Measurements from ENCODE around the gene FAM241B.
A peak's percentile ranks its signal among the peaks of the same experiment; 100 is the strongest.

The FAM241B gene, protein sequence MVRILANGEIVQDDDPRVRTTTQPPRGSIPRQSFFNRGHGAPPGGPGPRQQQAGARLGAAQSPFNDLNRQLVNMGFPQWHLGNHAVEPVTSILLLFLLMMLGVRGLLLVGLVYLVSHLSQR

DNA sequence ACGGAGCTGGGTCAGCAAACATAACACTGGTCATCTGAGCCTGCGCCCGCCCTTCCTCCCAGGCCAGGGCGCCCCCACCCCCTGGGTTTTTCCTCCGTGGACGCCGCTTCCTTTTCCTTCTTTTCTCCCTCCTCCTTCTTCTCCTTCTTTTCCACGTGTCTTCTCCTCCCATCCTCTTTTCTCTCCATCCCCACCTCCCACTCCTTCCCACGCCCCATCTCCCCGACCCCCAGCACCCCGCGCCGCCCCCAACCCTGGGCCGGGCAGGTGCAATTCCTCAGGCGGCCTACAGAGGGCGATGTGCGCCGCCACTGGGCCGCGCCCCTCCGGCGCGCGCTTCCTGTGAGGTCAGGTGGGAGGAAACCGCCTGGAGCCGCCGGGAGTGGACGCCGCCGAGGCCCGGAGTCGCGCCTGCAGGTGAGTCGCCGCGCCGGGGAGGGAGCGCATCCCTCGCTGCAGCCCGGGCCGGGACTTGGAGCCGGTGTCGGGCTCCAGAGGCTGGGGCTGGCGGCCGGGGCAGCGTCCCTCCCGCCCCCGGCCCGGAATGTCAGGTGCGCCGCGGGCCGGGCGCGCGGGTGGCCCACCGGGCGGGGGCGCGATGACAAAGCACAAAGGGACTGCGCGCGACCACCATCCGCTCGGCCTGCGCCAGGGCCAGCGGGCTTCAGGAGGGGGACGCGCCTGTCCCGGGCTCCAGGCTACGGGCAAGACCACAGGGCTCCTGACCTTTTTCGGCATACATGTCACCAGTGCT lies at the start of gene FAM241B:
Gene FAM241B, plus strand, starts transcription at position 351 of the 754 bp plus-strand sequence. CDS start 1,497 bp downstream, outside the sequence.
- peak; percentile 58 to 59 for DNase-seq (ENCODE audit: low read depth in 2 of 2)

DNA sequence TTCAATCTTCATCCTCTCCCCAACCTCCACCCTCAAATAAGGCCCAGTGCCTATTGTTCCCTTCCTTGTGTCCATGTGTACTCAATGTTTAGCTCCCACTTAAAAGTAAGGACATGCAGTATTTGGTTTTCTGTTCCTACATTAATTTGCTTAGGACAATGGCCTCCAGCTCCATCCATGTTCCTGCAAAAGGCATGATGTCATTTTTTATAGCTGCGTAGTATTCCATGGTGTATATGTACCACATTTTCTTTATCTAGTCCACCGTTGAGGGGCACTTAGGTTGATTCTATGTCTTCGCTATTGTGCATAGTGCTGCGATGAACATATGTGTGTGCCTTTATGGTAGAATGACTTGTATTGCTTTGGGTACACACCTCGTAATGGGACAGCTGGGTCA lies 49.6 kb upstream of the FAM241B start:
- no peak for DNase-seq (ENCODE audit: low read depth in 2 of 2)

DNA sequence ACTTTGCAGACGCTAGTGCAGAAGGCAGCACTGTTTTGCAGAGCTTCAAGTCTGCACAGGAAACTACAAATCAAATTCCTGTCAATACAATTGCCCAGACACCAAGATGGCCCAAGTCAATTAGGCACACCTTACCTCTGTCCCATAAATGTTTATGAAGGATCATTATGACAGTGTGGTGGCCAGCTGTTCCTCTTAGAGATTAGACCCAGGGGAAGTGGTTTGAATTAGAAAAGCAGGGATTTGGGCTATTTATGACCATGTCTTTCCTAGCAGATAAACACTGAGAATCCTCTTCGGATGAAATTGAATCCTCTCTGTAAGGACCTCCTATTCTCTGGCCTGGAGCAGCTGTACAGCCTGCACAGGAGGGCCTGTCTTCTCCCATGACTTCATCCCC lies 46.9 kb upstream of the FAM241B start:
- no peak for DNase-seq (ENCODE audit: low read depth in 2 of 2)

DNA sequence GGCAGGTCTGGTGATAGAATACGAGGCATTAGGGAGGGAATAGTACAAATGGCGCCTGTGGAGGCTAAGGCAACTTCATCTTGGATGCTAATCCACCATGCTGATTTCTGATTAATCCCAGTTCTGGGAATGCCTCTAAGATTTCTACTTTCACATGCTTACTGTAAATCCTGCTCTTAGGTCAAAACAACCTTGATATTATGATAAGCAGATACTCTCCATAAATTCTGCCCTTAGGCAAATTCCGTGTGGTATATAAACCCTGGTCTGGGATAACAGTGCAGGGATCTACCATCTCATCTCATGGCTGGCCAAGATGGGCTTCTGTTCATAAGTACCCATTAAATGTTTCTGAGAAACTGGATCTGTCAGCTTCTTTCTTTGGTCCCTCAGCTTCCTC lies 45.4 kb upstream of the FAM241B start:
- DNase-seq (ENCODE audit: low read depth in 2 of 2) = no peak

DNA sequence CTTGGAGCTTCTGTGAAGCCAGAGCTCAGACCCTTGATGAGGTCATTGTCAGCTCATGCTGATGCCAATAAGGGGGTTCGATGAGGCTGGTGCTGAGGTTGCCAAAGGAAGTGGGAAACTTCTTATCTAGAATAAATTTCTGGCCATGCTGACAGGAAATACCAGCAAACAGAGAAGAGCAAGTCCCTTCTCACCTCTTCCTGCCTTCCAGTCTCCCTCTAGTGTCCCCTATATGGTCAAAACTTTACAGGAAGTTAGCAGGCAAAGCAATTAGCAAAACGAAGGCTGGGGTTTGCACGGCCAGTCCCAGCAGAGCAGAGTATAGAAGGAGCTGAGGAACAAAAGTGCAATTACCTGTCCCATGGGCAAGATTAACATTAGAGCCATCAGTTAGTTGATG lies 41.7 kb upstream of the FAM241B start:
- DNase-seq (ENCODE audit: low read depth in 2 of 2) = no peak

DNA sequence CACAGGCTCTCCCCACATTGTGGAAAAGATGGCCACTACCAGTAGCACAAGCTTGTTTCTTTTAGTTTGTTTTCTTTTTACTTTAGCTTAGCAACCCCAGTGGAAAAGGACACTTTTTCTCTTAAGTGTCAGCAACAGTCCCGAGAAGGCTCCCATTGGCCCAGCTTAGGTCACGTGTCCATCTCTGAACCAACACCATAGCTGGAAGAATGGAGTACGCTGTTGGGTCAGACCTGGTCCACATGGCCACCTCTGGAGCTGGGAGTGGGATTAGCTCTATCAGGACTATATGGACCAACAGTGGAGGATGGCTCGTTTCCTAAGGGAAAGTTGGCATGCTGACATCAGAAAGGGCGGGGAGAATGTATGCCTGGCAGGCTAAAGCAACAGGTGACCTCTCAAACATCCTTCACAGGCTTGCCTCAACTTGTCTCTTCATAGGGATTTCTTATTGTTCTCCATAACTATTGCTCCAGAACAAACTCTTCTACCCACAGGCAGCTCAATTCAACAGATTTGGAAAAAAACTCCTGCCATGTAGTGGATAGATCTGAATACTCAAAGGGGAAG lies 29.2 kb upstream of the FAM241B start:
- DNase-seq (ENCODE audit: low read depth in 2 of 2) = no peak

DNA sequence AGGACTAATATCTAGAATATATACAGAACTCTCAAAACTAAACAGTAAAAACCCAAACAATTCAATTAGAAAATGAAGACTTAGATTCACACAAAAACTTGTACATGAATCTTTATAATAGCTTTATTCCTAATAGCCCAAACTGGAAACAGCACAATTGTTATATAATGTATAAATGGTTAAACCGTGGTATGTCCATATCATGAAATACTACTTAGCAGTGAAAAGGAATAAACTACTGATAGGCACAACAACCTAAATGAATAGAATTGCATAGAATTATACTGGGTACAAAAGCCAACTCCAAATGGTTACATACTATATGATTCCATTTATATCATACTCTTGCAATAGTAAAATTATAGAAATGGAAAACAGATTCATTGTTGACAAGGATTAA lies 21.0 kb upstream of the FAM241B start:
- no peak for DNase-seq (ENCODE audit: low read depth in 2 of 2)

DNA sequence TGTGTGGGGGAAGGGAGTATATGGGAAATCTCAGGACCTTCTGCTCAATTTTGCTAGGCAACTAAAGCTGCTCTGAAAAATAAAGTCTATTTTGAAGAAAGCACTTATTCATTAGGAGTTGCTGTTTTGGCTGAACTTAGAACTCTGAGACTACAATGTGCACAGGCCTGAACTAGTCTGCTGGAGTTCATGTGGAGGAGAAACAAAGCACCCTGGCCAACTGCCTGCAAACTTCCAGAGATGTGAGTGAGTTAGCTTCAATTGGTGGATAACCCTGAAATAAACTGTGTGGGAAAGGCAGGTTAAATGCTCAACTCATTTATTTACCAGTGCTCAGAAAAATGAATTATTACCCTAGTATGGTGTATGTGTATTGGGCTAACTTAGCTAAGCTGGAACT lies 17.3 kb upstream of the FAM241B start:
- no peak for DNase-seq (ENCODE audit: low read depth in 2 of 2)

DNA sequence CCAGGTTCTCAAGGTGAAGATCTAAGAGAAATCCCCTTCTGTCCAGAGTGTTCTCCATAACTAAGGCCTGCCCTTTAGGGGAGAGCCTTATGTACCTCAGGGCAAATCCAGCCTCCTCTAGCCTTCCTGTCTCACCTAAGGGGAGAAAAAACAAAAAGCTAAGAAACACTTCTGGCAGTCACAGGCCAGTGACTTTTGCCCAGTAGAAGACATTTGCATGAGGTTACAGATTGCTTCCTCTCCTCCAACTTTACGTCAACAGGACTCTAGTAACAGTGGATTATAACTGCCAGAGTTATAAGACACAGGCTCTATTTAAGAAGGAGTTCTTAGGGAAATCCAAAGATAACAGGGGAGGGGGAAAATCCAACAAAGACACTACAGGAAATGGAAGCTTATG lies 15.9 kb upstream of the FAM241B start:
- no peak for DNase-seq (ENCODE audit: low read depth in 2 of 2)

DNA sequence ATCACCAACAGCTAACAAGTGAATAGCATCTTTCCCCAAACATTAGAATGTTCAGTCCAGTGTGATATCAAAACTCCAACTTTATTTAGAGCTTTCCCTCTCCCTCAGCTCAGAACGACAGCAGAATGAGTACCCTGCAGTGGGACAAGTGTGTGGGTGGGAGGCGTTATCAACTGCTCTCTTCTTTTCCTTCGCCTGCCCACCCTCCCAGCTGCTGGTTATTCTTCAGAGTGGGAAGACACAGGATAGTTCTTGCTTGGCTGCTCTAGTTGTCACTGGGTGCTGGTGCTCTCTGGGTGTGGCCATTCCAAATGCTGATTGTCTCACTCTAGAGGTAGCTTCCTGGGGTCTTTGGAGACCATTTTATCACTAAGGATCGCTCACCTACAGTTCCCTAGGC lies 13.7 kb upstream of the FAM241B start:
- DNase-seq (ENCODE audit: low read depth in 2 of 2) = no peak

DNA sequence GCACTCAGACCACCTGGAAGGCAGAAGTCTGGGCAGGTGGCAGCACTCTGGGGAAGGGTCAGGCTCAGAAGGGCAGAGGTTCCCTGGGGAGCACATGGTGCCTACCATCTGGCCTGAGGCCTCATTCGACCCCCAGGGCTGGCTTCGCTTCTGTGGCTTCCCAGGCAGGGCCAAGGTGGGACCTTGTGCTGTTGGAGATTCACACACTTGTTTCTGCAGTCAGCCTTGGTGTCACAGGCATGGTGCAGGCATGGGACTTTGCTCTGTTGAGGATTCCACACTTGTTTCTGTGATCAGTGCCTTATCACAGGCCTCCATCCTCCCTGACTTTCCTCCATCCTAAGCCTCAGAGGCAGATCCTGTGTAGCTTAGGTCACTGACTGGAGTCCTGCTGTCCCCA lies 11.3 kb upstream of the FAM241B start:
- DNase-seq (ENCODE audit: low read depth in 2 of 2) = no peak

DNA sequence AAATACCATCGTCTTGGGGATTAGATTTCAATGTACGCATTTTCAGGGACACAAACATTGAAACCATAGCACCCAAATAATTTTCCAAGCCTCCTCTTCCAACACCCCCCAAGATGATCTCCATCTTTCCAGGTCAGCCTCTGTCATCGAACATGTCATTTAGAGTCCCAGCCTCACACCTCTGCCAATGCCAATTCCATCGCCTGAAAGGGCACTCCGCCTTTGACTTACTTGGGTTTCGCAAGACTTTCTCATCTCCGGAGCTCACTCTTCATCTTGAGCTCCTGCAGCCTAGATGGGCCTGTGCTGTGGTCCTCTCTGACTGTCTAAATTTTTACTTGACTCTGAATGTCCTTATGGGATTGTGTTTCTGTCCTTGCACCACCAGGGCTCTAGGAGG lies 10.4 kb upstream of the FAM241B start:
- DNase-seq (ENCODE audit: low read depth in 2 of 2) = no peak

DNA sequence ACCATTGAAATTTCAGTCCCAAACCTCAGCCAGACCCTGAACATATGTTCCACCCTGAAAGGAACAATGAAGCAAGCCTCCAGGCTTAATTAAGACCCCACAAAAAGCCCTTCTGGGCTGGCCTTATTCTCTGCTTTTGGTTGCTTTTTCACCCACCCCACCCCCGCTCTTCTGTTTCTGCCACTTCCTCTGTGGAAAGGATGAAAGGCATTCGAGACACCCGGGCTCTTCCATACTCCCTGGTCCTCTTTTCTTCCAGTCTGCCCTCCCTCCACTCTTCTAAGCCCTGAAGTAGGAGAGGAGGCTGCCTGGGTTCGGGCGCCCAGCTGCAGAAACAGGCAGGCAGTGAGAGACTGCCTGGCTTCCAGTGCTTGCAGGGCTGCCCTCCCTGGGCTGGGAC lies 9.4 kb upstream of the FAM241B start:
- DNase-seq (ENCODE audit: low read depth in 2 of 2) = no peak

DNA sequence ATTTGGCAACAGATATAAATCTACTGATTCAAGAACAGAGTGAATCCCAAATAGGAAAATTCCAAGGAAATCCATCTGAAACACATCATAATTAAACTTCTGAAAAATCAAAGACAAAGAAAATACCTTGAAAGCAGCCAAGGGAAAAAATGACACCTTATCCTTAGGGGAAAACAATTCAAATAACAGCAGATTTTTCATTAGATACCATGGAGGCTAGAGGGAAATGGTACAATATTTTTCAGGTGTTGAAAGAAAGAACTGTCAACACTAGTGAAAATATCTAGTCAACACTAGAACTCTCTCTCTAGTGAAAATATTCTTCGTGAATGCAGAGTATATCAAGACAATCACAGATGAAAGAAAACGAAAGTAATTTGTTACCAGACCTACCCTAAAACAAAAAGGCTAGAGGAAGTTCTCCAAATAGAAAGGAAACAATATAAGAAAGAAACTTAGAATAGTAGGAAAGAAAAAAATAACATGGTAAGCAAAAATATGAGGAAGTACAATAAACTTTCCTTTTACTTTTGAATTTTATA lies 5.7 kb upstream of the FAM241B start:
- DNase-seq (ENCODE audit: low read depth in 2 of 2) = no peak

DNA sequence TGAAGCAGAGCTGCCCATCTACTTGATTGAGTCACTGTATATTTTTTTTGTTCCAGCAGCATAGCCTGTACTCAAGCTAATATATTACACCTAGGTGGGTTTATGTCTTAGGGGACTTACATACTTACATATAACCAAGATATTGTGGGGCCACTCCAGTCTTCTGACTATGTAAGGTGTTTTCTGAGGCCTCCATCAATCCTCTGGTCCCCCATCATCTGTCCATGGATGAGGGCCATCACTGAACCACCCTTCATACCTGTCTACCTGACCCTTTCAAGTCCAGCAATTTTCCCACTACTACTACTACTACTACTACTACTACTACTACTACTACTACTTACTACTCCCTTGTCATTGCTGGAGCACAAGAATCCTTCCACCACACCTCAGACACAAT lies 3.2 kb upstream of the FAM241B start:
- DNase-seq (ENCODE audit: low read depth in 2 of 2) = no peak

DNA sequence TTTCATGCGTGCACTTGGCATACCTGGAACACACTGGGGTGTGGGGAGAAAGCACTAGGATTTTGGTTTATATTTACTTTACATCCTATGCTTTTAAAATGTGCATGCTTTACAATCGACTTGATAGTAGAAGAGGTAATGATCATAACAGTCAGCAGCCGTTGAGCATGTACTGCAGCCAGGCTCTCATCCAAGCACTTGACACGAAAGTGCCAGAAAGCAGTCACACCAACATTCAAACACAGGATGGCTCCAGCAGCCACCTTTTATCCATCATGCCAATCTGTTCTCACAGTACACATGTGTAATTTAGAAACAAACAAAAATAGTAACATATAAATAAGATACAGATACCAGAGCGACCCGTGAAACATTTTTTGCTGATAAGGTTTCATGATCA lies 1.2 kb upstream of the FAM241B start:
- DNase-seq (ENCODE audit: low read depth in 2 of 2) = no peak

DNA sequence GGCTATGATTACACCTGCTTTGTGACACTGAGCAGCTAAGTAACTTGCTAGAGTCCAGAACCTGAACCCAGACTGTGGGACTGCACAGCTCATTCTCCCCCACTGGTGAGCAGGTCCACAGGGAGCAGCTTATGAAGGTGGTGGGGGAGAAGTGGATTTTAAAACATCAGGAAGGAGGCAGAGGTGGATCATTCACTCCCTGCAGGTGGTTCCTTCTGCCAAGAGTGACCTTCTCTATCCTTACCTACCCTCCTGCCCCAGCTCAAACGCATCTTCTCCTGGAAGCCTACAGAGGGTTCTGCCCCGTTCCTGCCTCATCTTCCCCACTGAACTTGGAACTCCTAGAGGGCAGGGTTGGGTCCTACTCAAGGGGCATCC lies 539 bp upstream of the FAM241B start:
- no peak for DNase-seq (ENCODE audit: low read depth in 2 of 2)

DNA sequence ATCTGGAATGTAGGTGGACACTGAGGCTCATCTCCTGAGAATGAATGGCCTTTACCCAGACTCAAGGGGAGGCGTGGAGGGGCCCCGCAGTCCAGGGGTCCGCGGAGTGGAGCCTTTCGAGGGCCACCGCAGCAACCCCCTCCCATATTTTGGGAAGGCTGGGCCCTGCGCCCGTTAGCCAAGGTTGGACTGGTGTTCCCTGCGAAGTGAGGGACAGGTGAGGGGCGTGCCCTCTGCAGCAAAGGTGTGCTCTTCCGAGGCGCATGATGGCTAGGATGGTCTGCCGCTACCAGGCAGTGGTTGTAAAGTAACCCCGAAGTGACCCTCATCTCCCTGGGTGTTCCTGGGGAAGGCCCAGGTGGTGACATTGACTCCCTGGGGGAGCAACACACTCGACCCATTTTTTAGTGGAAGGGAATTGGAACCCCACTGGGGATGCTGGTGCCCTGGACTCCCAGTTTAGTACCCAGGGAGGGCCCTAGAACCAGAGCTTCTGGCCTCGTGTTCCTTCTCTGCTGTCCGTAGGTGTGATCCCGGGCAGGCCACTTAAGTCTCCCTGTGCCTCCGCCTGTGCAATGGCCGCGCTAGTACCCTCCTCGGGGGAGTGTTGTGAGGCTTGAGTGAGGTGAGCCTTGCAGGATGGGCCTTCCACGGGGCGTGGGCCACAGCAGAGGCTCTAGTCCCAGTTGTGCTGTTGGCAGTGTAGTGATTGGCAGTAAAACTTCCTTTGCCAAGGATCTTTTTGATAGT lies 779 bp downstream of the FAM241B start:
- DNase-seq (ENCODE audit: low read depth in 2 of 2) = no peak

DNA sequence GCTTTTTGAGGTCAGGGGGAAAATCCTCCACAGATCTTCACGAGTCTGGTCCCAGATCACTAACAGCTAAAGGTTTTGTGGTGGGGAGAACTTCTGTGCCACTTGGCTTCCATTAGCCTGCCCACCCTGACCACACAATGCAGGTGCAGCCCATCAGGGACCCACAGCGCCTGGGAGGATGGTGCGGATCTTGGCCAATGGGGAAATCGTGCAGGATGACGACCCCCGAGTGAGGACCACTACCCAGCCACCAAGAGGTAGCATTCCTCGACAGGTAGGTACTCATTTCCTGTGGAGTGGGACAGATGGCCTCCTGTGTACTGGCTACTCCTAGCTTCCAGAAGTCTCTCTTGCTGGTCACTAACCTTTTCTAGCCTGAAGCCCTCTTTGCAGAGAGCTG lies 1.5 kb downstream of the FAM241B start:
- DNase-seq (ENCODE audit: low read depth in 2 of 2) = no peak

DNA sequence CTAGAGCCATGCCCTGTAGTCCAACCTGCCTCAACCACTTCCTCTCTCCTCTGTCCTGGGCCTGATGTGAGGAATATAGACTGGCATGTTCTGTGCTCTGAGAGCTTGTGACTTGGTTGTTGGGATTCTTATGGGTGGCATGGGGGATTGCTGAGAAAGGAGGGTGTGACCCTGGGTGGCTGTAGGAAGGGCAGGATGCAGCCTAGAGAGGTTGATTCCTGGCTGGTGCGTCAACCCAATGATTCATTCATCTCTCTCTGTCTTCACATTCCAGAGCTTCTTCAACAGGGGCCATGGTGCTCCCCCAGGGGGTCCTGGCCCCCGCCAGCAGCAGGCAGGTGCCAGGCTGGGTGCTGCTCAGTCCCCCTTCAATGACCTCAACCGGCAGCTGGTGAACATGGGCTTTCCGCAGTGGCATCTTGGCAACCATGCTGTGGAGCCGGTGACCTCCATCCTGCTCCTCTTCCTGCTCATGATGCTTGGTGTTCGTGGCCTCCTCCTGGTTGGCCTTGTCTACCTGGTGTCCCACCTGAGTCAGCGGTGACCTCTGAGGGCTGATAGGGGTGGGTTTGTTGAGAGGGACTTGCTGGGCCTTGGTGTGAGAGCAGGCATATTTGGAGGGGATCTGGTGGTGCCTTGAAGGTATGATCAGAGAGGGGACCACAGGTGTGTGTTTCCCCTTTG lies 2.6 kb downstream of the FAM241B start:
- DNase-seq (ENCODE audit: low read depth in 2 of 2) = no peak

DNA sequence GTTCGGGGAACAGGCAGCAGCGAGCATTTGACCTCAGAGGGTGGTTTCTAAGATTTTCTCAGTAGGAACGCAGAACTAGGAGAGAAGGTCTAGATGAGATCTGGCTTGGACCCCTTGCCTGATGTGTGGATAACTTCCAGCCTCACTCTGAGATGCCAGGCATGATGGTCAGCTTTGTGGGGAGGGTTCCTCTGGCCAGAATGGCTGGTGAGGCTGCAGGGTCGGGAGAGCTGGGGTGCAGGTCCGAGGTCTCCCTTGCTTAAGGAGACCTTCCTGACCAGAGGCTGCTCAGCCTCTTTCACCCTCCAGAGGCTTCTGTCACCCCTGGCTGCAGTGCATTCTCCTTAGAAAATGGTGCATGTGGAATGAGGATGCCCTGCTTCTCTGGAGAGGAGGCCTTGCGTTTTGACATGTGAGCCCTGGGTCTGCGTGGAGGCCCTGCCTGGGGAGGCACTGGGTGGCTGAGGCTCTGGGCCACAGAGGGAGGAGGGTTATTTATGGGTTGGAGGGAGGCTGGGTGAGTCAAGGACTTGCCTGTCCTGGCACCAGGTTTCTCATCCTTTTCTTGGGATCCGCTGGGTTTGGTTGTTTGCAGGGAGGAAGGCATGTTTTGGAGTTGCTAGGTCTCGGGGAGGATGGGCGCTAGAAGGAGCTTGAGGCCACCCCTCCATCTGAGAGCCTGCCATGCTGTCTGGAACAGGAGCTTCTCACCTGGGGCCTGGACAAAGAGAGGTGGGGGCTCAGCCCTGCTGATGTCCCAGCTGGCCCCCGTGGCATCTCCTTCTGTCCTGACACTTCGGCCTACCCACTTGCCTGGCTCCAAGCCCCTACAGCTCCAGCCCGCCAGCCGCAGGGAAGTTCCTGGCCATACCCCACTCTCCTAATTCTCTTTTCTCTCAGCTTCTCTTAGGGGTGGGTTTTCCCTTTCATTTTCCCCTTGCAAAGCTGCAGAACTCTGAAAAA lies 3.9 kb downstream of the FAM241B start:
- DNase-seq (ENCODE audit: low read depth in 2 of 2) = no peak
